ENCODE measurements around the gene SMNDC1.

DNA sequence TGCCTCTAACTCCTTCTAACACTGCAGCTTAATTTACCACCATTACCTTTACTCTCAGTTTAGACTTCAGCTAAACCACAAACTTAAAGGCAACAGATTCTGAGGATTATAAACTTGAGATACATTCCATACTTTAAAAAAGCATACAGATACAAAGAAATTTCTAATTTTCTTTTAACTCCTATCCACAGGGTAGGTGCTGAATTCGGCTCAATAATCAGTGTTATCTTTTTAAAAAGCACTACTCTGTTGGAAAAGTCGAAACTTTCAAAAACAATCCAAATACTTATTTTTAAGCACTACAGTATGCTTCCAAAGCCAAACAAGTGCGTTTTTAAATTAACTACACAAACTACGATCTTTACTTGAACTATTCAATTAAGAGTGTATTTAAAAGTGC, 1.0 kb downstream of the SMNDC1 start:
- TF ChIP-seq POLR2AphosphoS5 (IDR thresholded peaks at IDR 0.05; ENCODE audit: borderline replicate concordance, low read depth, low read length) (no peak), EZH2 (IDR thresholded peaks at IDR 0.05) (no peak), FOXP2 (optimal IDR thresholded peaks at IDR 0.05; ENCODE audit: control extremely low read depth, extremely low read length, insufficient read depth) (no peak)

Measured in SK-N-MC (cell line).